Stimulated activated CD4-positive, alpha-beta T cell treated with anti-CD3 and anti-CD28 coated beads, TNF-alpha, amount 100 ng/mL, for 1 hour (primary cell): ENCODE measurements around the gene IRF7.
"Not testable (repeated sequence)": the region's sequence is repeated elsewhere in the genome, so short reads cannot be mapped to it uniquely, and the experiment has no call there.

Experiments
- DNase-seq, 3 donors: peaks; one replicate each; pipeline ENCODE4 v3.0.0-alpha.2; 2020; ENCODE audit warnings: low read depth in 3 of 3, low spot score in 1 of 3

Gene IRF7

DNA sequence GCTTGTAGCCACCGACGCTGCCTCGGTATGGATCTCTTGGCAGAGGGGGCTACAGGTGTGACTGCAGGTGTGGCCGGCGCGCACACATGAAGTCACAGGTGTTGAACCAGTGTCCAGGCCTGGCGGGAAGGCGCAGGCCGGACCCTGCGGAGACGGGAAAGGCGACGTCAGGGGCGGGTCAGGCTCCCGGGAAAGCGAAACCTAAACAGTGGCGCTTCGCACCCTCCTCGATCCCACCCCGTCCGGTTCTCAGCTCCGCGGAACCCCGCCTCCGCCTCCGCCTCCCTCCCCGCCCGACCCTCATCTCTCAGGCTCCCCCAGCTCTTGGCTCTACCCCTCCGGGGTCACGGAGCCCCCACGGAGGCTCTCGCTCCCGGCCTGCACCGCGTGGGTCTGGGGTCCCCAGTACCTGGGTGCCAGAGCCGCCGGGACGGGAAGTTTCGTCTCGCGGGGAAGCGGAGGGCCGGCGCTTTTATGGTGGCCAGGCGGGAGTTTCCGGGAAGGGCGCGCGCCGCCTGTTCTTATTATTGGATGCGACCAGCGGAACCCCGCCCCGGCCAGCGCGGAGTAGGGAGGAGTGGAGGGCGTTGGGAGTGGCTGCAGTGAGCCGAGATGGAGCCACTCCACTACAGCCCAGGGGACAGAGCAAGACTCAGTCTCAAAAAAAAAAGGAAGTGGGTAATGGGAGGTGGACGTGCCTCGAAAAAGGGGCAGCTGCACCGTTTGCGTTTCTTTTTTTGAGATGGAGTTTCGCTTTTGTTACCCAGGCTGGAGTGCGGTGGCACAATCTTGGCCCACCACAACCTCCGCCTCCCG lies at the start of gene IRF7:
Gene IRF7, minus strand, starts transcription at position 447 of the 816 bp plus-strand sequence. CDS start 586 bp downstream, outside the sequence.
- peak; percentile 67 to 73 (median 69) for DNase-seq

DNA sequence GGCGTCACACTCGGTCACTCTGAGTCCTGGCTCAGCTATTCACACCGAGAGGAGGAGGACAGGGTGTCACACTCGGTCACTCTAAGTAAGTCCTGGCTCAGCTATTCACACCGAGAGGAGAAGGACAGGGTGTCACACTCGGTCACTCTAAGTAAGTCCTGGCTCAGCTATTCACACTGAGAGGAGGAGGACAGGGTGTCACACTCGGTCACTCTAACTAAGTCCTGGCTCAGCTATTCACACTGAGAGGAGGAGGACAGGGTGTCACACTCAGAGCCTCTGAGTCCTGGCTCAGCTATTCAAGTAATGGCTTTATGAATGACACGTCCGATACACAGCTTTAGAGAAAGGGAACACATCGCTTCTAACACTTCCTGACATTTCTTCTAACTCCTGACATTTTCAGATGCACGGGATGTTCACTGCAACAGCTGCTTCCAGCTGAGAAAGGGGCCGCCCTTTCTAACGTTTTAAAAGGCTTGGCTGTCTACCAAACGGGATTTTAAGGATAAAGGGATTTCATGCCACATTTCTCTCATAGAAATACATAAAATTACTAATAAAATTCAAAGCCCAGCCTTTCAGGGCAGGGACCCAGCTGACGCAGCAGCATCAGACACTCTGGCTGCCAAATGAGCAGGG lies 49.4 kb upstream of the IRF7 start:
- DNase-seq = no peak

DNA sequence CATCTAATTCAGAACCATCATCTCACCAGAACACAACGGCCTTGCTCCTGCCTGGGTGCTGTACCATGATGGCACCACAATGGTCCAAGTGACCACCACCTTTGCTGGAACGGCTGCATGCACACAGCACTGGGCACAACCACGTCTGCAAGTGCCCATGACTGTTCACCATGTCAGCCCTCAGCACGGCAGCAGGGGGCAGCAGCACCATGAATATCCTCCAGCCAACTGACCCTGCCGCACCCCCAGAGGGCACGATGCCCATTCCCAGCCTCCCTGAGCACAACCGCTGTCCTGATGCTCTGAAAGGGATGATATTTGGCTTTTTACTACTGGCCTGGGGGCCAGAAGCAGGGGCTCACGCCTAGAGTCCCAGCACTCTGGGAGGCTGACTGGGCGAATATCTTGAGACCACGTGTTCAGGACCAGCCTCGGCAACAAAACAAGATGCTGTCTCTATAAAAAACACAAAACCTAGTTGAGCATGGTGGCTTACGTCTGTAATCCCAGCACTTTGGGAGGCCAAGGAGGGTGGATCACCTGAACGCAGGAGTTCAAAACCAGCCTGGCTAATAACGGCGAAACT lies 47.0 kb upstream of the IRF7 start:
- DNase-seq = peak in 1 of 3 donors; percentile 14

DNA sequence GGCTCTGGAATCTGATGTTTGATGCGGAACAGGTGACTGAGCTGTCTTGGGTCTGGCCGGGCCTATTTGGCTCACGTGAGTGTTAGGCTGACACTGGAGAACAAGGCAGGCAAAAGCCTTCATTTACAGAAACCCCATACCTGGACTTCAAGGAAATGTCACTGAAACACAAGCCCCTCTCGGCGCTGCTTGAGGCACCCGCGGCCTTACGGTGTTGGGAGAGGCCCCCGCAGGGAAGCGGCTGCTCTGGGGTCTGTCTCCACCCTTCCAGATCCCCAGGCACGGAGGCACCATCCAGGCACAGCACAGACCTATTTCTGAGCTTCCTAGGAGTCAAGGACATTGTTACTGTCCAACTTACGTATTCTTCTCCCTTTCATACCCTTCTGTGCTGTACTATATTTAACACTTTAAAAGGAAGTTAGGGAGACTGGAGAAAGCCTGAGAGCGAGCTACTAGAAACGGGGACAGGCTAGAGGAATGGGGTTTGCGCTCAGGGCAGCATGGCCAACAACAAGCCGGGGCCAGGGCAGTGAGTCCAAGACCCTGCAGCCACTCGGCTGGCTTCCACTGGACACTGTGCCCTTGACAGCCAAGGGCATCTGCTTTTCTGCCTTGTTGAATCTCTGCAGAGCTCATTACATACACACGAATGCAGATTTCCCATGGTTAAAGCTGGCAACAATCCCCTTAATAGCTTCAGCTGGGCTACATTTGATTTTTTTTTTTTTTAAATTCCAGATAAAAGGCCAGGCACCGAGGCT lies 45.1 kb upstream of the IRF7 start:
- no peak for DNase-seq

GRCh38 chr11:660281-660680 lies 44.5 kb upstream of the IRF7 start:
- no peak for DNase-seq

DNA sequence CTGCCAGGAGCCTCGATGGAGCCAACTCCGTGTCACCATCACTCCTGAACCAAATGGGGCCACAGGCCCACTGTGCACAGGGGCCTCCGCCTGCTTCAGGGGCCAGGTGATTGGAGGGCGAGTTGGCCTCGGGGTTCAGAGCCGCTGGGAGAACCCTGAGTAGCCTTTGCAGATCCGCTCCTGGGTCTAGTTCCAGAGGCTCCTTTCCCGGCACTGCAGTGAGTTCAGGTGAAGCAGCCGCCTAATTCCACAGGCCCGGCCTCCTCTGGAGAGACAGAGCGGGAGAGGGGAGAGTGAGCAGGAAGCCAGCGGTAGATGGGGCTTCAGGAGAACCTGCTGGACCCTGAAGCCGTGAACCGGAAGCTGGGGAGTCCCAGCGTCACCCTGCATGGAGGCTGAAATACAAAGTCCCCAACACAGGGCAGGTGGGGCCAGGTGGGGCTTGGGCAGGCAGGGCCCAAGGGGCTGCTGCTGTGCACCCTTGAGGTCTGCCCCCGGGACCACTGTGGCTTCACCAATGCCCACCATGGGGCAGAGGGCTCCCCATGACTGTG lies 43.9 kb upstream of the IRF7 start:
- DNase-seq = no peak

- no peak for DNase-seq
Measured at GRCh38 chr11:657691-658126, 42.0 kb upstream of the IRF7 start.

GRCh38 chr11:656866-657265 lies 41.1 kb upstream of the IRF7 start:
- DNase-seq = no peak

- DNase-seq = no peak
Measured at GRCh38 chr11:656426-656825, 40.7 kb upstream of the IRF7 start.

DNA sequence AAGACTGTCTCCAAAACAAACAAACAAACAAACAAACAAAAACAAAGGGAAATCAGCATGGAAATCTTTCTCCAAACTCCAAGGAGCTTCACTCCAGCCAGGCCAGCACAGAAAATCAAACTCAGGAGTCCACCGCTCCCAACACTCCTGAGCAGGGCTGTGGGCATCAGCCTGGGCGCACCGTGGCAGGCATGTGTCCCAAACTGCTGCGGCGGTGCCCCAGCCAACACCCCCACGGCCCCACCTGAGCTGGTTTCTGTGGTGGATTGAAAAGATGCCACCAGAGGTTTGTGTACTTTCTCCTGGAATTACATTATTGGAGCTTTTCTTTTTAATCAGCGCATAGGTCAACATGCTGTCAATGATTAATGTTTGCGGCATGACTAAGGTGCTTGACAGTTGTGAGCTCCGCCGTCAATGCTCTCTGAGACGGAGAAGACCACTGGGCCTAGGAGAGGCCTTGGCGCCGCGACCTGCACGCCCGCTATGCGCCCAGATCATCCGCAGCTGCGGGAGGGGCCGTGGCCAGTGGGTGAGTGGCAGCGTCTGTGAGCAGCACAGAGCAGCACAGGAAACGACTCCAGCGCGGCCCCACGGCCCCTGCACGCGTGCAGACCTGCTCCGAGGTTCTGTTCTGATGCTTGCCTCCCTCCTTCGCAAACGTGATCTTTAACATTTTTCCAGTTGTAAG lies 39.4 kb upstream of the IRF7 start:
- no peak for DNase-seq

- DNase-seq = not testable (repeated sequence)
Measured at GRCh38 chr11:654444-654843, 38.7 kb upstream of the IRF7 start.

- DNase-seq = no peak
Measured at GRCh38 chr11:653837-654236, 38.1 kb upstream of the IRF7 start.

- DNase-seq = not testable (repeated sequence)
Measured at GRCh38 chr11:653136-653535, 37.4 kb upstream of the IRF7 start.

- no peak for DNase-seq
Measured at GRCh38 chr11:650482-650881, 34.7 kb upstream of the IRF7 start.

- DNase-seq = not testable (repeated sequence)
Measured at GRCh38 chr11:647672-648158, 32.0 kb upstream of the IRF7 start.

GRCh38 chr11:646214-646613 lies 30.5 kb upstream of the IRF7 start:
- DNase-seq = no peak

DNA sequence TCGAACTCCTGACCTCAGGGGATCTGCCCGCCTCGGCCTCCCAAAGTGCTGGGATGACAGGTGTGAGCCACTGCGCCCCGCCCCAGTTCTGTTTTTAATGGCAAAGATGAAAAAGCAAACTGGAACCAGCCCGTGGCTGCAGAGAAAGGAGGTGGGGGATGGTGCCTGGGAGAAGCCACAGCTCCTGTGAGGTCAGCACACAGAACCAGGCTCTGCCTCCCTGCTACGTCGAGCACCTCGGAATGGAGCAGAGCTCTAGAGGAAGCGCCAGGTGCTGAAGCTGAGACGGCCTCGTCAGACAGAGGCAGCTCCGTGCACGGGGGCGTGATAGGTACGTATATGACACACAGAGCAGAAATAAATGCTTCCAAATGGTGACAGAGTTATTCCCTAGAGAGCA lies 29.8 kb upstream of the IRF7 start:
- DNase-seq = no peak

DNA sequence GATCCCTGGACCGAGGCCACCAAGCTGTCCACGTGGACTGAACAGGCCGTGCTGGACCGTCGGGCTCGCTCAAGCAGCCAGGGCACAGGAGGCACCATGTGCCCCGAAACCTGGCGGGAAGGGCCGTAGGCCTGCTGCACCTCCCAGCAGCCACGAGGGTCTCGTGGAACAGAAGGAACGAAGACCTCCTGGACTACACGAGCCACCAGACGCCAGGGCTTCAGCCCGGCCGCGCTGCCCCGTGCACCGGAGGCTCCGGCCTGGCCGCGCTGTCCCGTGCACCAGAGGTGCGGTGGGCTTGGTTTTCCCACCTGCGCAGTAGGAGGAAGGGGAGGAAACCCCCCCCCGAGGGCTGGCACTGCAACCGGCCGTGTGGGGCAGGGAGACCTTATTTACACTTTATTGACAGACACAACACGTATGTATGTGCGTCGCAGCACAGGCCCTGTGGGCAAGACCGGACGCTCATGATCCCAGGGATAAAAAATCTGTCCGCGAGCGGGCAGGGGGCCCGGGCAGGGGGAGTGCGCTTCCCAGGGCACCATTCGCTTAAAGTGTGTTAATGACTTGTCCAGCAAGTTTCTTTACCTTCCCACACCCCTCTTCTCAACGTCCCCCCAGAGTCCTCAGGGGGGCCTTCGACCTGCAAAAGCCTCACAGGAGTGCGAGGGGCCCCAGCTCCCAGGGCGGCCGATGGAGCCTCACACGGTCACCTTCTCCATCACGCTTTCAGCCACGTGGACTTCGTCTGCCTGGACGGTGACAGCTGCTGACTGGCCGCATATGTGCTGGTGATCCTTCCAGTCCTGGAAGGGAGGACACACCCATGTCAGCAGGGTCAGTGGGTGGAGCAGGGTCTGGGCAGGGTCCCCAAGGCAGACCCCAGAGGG lies 28.3 kb upstream of the IRF7 start:
- DNase-seq = no peak

- DNase-seq = no peak
Measured at GRCh38 chr11:643366-643765, 27.6 kb upstream of the IRF7 start.
